AG09319 (cell line): Measurements from ENCODE around the gene PFN3.
"Not testable (repeated sequence)": the region's sequence is repeated elsewhere in the genome, so short reads cannot be mapped to it uniquely, and the experiment has no call there.

Experiments used
- DNase-seq: peaks from one replicate; pipeline ENCODE4 v3.0.0-alpha.2; 2010; ENCODE audit warnings: low read depth; ENCODE audit errors: extremely low read depth
- CTCF ChIP-seq: IDR thresholded peaks from 2 replicates; pipeline ENCODE4 v1.5.1; 2011; ENCODE audit warnings: low read depth, mild to moderate bottlenecking, inconsistent platforms, low read length, moderate library complexity

The PFN3 gene

DNA sequence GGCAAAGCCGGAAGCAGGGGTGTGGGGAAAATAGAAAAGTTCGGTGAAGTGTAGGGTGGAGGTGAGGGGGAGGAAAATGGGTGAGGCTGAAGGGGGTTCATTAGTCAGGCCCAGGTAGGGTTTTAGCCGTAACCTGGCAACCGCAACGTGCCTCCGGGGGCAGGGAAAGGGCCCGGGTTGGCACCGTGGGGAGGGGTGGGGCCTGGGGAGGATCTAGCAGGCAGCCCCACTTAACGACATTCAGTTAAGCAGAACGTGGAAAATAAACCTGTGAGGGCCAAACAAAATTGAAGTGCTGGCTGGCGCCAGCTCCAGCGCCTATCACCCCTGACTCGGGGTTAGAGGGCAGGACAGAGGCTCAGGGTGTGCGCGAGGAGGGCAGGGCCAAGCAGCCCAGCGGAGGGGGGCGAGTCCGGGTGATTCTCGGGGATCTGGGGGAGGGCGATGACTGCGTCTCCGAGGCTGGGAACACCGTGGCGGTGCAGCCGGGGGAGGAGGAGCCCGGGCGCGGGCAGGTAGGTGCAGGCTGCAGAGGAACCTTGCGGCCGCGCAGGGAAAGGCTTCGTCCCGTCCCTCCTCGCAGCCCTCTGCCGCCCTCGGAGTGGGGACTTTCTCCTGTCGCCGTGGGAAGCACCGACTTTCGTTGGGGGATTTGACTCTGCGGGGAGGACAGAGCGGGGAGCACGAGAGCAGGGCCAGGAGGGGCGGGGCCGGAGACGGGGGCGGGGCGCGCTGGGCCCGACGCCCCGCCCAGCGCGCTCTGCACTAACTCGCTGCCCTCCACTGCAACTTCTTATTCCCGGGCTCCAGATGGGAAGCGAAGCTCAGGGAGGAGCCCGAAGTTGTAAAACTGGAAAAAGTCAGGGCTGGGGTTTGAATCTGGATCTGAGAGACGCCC is 37.6 kb downstream of the PFN3 start:
- DNase-seq = no peak
- no peak for TF ChIP-seq CTCF

DNA sequence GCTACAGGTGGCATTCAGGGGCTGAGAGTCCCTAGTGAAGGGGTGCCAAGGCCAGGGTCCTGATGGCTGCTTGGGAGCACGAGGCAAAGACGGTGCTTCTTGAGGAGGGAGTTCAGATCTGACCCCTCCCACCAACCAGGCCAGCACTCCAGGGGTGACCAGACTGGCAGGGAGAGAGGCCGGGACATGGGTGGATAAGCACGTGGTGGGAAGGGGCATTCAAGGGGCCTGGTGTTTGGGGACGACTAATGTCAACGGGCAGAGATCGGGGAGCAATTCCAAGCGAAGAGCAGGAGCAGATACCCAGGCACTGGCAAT is 38.2 kb downstream of the PFN3 start:
- TF ChIP-seq CTCF = no peak

GRCh38 chr5:177361418-177362291 is 38.8 kb downstream of the PFN3 start:
- DNase-seq = no peak
- TF ChIP-seq CTCF = no peak

More for the DNA sequence above, 38.2 kb downstream of the PFN3 start:
- no peak for DNase-seq

DNA sequence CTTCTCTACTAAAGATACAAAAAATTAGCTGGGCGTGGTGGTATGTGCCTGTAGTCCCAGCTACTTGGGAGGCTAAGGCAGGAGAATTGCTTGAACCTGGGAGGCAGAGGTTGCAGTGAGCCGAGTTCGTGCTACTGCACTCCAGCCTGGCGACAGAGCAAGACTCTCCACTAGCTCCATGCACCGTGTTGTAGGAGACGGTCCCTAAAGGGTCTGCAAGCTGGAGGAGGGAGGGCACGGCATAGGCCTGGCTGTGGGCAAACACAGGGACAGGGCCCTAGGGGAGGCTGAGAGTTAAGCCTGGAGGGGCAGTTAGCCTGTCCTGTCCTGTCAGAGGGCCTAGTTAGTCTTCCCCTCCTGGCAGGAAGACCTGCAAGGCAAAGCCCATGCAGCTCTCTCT is 39.7 kb downstream of the PFN3 start:
- not testable (repeated sequence) for DNase-seq

GRCh38 chr5:177359860-177360259 is 40.6 kb downstream of the PFN3 start:
- no peak for DNase-seq
- no peak for TF ChIP-seq CTCF

- no peak for TF ChIP-seq CTCF
- DNase-seq = no peak
These were observed 41.0 kb downstream of the PFN3 start for GRCh38 chr5:177359451-177359851.

- TF ChIP-seq CTCF = no peak
- no peak for DNase-seq
These were observed 42.1 kb downstream of the PFN3 start for GRCh38 chr5:177358370-177358819.
